HepG2 (cell line): ENCODE data around the gene OSBPL3. TPM values are rescaled to one million over a fixed set of nuclear protein-coding genes. Genes with fewer than 3 reads are reported as not detected.

Experiments used
- ERF ChIP-seq: IDR thresholded peaks from 2 replicates; pipeline ENCODE4 v1.6.1; 2018; ENCODE audit warnings: missing biosample characterization, missing genetic modification reagents
- FOXM1 ChIP-seq: sonication (generic); formaldehyde crosslinking; IDR thresholded peaks from 2 replicates; pipeline ENCODE4 v1.5.0; 2020; ENCODE audit warnings: missing genetic modification reagents
- MATR3 ChIP-seq: sonication (generic); formaldehyde crosslinking; IDR thresholded peaks from 2 replicates; pipeline ENCODE4 v1.4.0; 2020; ENCODE audit warnings: missing genetic modification reagents
- PAX8 ChIP-seq: sonication (generic); formaldehyde crosslinking; IDR thresholded peaks from 2 replicates; pipeline ENCODE4 v1.8.0; 2022; ENCODE audit warnings: mild to moderate bottlenecking, missing genetic modification reagents, borderline replicate concordance
- PCBP2 ChIP-seq: fragments of 200-400 bp; formaldehyde crosslinking; optimal IDR thresholded peaks from 2 replicates; pipeline ENCODE3; 2018; ENCODE audit warnings: low read length, low read depth; ENCODE audit not compliant: poor library complexity, severe bottlenecking
- PHB2 ChIP-seq: fragments of 450-650 bp; IDR thresholded peaks from 2 replicates; pipeline ENCODE4 v1.6.1; 2018; ENCODE audit not compliant: partially characterized antibody
- RAD21 ChIP-seq: fragments of 450-650 bp; formaldehyde crosslinking; IDR thresholded peaks from 2 replicates; pipeline ENCODE4 v1.5.0; 2020; ENCODE audit warnings: mild to moderate bottlenecking
- RARG ChIP-seq: sonication (generic); formaldehyde crosslinking; IDR thresholded peaks from 2 replicates; pipeline ENCODE4 v1.4.0; 2020; ENCODE audit warnings: low read depth, mild to moderate bottlenecking, missing genetic modification reagents
- RXRA ChIP-seq: sonication (generic); formaldehyde crosslinking; IDR thresholded peaks from 2 replicates; pipeline ENCODE4 v1.5.1; 2020; ENCODE audit warnings: missing genetic modification reagents
- SALL2 ChIP-seq: sonication (generic); formaldehyde crosslinking; IDR thresholded peaks from 2 replicates; pipeline ENCODE4 v1.8.1; 2023; ENCODE audit warnings: mild to moderate bottlenecking, missing genetic modification reagents, inconsistent platforms
- SOX13 ChIP-seq, 3 experiments: fragments of 450-650 bp in 1 of 3; sonication (generic) in 1 of 3; formaldehyde crosslinking in 1 of 3; IDR thresholded peaks in 2 of 3; conservative IDR thresholded peaks in 1 of 3; 2 replicates each; pipeline versions ENCODE4 v1.5.0 to v1.6.1; 2016 to 2020; ENCODE audit warnings: antibody characterized with exemption in 1 of 3, mild to moderate bottlenecking in 1 of 3, missing compliant biosample characterization in 1 of 3, missing genetic modification reagents in 1 of 3, moderate library complexity in 1 of 3
- ZFP1 ChIP-seq: IDR thresholded peaks from 2 replicates; pipeline ENCODE4 v1.6.1; 2016
- ZKSCAN1 ChIP-seq: fragments of 150-350 bp; IDR thresholded peaks from 2 replicates; pipeline ENCODE4 v1.6.1; 2014; ENCODE audit warnings: low read length
- ZNF256 ChIP-seq: sonication (generic); formaldehyde crosslinking; conservative IDR thresholded peaks from 2 replicates; pipeline ENCODE4 v1.4.0; 2020; ENCODE audit warnings: missing genetic modification reagents
- ZNF367 ChIP-seq: sonication (generic); formaldehyde crosslinking; IDR thresholded peaks from 2 replicates; pipeline ENCODE4 v1.4.0; 2020; ENCODE audit warnings: missing genetic modification reagents, borderline replicate concordance
- ZNF550 ChIP-seq: sonication (generic); formaldehyde crosslinking; IDR thresholded peaks from 2 replicates; pipeline ENCODE4 v1.4.0; 2020; ENCODE audit warnings: mild to moderate bottlenecking, missing genetic modification reagents, borderline replicate concordance
- ZNF569 ChIP-seq: sonication (generic); formaldehyde crosslinking; IDR thresholded peaks from 2 replicates; pipeline ENCODE4 v1.5.0; 2020; ENCODE audit warnings: mild to moderate bottlenecking, missing genetic modification reagents, moderate library complexity, borderline replicate concordance
- ZNF589 ChIP-seq: sonication (generic); formaldehyde crosslinking; conservative IDR thresholded peaks from 2 replicates; pipeline ENCODE4 v1.8.0; 2022; ENCODE audit warnings: mild to moderate bottlenecking, moderate library complexity, missing genetic modification reagents
- ZNF737 ChIP-seq: sonication (generic); formaldehyde crosslinking; IDR thresholded peaks from 2 replicates; pipeline ENCODE4 v1.5.0; 2020; ENCODE audit warnings: missing genetic modification reagents, mild to moderate bottlenecking, borderline replicate concordance
- ZNF780A ChIP-seq: sonication (generic); formaldehyde crosslinking; IDR thresholded peaks from 2 replicates; pipeline ENCODE4 v1.8.0; 2022; ENCODE audit warnings: mild to moderate bottlenecking, missing genetic modification reagents, moderate library complexity
- ZNF816 ChIP-seq: sonication (generic); formaldehyde crosslinking; IDR thresholded peaks from 2 replicates; pipeline ENCODE4 v1.8.0; 2022; ENCODE audit warnings: missing genetic modification reagents, mild to moderate bottlenecking, borderline replicate concordance
- ZNF83 ChIP-seq: sonication (generic); formaldehyde crosslinking; IDR thresholded peaks from 2 replicates; pipeline ENCODE4 v1.4.0; 2020; ENCODE audit warnings: missing genetic modification reagents, mild to moderate bottlenecking, borderline replicate concordance
- polyA plus RNA-seq, 8 experiments: library from polyadenylated mRNA; depleted of rRNA in 3 of 8; stranded (reverse) in 7 of 8; unstranded in 1 of 8; fragments of >200 nt; fragmentation: Illumina TruSeq in 4 of 8; extraction: Trizol in 4 of 8; gene quantifications; 2 replicates each; pipeline versions ENCODE4 v1.2.1 to v1.2.3, GENCODE V29; 2011 to 2016; ENCODE audit warnings: low read depth in 4 of 8, missing spikeins in 1 of 8, mixed read lengths in 1 of 8; ENCODE audit not compliant: insufficient read depth in 1 of 8
- total RNA-seq, 5 experiments: library from RNA; depleted of rRNA; stranded (reverse); fragments of >200 nt; fragmentation: Illumina TruSeq; extraction: Trizol; gene quantifications; 2 replicates each; pipeline ENCODE4 v1.2.3, GENCODE V29; 2016; ENCODE audit warnings: low read depth in 1 of 5
- TF ChIP-seq, protein P1 (sequence below): sonication (generic); formaldehyde crosslinking; IDR thresholded peaks from 2 replicates; pipeline ENCODE4 v1.4.0; 2020; ENCODE audit warnings: mild to moderate bottlenecking, missing genetic modification reagents, borderline replicate concordance
- TF ChIP-seq, protein P2 (sequence below): sonication (generic); formaldehyde crosslinking; IDR thresholded peaks from 2 replicates; pipeline ENCODE4 v1.5.1; 2020; ENCODE audit warnings: mild to moderate bottlenecking, moderate library complexity, missing genetic modification reagents

Gene OSBPL3
- total and polyA plus RNA-seq, 2 of the 13 experiments (the other 11 are each of a cell fraction or from before 2014, with no cell fraction given), result 8.8 to 28.9 TPM

DNA sequence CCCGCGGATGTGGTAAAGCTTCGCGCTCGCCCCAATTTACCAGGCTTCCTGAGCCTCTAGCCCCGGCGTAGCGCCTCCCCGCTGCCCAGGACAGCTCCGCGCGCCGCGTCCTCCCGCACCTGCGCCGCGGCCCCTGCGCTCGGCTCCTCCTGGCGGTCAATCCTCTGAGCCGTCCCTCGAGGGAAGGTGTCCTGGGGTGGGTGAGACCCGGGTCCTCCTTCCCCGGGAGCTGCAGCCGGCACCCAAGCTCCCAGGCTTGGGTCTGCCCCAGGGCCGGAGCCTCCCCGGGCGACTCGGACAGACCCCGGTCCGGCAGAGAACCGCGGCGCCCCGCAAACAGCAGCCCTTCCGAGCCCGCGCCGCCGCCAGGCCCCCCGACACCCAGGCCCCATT is 512 bp downstream of the OSBPL3 start (continued):
- TF ChIP-seq, protein P1, sequence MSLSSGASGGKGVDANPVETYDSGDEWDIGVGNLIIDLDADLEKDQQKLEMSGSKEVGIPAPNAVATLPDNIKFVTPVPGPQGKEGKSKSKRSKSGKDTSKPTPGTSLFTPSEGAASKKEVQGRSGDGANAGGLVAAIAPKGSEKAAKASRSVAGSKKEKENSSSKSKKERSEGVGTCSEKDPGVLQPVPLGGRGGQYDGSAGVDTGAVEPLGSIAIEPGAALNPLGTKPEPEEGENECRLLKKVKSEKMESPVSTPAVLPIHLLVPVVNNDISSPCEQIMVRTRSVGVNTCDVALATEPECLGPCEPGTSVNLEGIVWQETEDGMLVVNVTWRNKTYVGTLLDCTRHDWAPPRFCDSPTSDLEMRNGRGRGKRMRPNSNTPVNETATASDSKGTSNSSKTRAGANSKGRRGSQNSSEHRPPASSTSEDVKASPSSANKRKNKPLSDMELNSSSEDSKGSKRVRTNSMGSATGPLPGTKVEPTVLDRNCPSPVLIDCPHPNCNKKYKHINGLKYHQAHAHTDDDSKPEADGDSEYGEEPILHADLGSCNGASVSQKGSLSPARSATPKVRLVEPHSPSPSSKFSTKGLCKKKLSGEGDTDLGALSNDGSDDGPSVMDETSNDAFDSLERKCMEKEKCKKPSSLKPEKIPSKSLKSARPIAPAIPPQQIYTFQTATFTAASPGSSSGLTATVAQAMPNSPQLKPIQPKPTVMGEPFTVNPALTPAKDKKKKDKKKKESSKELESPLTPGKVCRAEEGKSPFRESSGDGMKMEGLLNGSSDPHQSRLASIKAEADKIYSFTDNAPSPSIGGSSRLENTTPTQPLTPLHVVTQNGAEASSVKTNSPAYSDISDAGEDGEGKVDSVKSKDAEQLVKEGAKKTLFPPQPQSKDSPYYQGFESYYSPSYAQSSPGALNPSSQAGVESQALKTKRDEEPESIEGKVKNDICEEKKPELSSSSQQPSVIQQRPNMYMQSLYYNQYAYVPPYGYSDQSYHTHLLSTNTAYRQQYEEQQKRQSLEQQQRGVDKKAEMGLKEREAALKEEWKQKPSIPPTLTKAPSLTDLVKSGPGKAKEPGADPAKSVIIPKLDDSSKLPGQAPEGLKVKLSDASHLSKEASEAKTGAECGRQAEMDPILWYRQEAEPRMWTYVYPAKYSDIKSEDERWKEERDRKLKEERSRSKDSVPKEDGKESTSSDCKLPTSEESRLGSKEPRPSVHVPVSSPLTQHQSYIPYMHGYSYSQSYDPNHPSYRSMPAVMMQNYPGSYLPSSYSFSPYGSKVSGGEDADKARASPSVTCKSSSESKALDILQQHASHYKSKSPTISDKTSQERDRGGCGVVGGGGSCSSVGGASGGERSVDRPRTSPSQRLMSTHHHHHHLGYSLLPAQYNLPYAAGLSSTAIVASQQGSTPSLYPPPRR (CRISPR knock-in tag), result no peak
- no peak for TF ChIP-seq ZNF737
- no peak for TF ChIP-seq ZNF589 (CRISPR knock-in tag)
- no peak for TF ChIP-seq ZKSCAN1
- no peak for TF ChIP-seq RARG (CRISPR knock-in tag)
- no peak for TF ChIP-seq SALL2
- no peak for TF ChIP-seq ZNF83 (CRISPR knock-in tag)
- no peak for TF ChIP-seq ZNF780A
- no peak for TF ChIP-seq FOXM1 (CRISPR knock-in tag)
- no peak for TF ChIP-seq PCBP2
- TF ChIP-seq ZNF816 (CRISPR knock-in tag), result peak; percentile 48; the same call in 1 of the 2 replicates
- TF ChIP-seq, protein P2, sequence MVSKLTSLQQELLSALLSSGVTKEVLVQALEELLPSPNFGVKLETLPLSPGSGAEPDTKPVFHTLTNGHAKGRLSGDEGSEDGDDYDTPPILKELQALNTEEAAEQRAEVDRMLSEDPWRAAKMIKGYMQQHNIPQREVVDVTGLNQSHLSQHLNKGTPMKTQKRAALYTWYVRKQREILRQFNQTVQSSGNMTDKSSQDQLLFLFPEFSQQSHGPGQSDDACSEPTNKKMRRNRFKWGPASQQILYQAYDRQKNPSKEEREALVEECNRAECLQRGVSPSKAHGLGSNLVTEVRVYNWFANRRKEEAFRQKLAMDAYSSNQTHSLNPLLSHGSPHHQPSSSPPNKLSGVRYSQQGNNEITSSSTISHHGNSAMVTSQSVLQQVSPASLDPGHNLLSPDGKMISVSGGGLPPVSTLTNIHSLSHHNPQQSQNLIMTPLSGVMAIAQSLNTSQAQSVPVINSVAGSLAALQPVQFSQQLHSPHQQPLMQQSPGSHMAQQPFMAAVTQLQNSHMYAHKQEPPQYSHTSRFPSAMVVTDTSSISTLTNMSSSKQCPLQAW (CRISPR knock-in tag), result peak; percentile 56; the same call in 1 of the 2 replicates
- TF ChIP-seq ZNF367 (CRISPR knock-in tag), result 0 out of 2 replicates have a peak, but pooled peaks have one; percentile 1
- no peak for TF ChIP-seq ZFP1 (CRISPR knock-in tag)
- TF ChIP-seq RAD21 (CRISPR knock-in tag), result peak; percentile 66
- TF ChIP-seq ZNF256 (CRISPR knock-in tag), result no peak
- no peak for TF ChIP-seq RXRA (CRISPR knock-in tag)
- no peak for TF ChIP-seq ZNF569 (CRISPR knock-in tag)
- TF ChIP-seq MATR3, result no peak
- no peak for TF ChIP-seq ZNF550 (CRISPR knock-in tag)
- no peak for TF ChIP-seq PAX8 (CRISPR knock-in tag)
- no peak for TF ChIP-seq SOX13 (IDR thresholded peaks at IDR 0.05)
- no peak for TF ChIP-seq SOX13 (CRISPR knock-in tag; conservative IDR thresholded peaks at IDR 0.05 in 1 of 2, IDR thresholded peaks at IDR 0.05 in 1 of 2)
- no peak for TF ChIP-seq PHB2
- TF ChIP-seq ERF (CRISPR knock-in tag), result no peak
